Suppressor macrophage treated with lipopolysaccharide for 1 hour (primary cell): ENCODE results near the gene NRP1.

Source experiments
- DNase-seq, 3 donors: peaks; one replicate each; pipeline ENCODE4 v3.0.0-alpha.2; 2020 to 2022

Gene NRP1

DNA sequence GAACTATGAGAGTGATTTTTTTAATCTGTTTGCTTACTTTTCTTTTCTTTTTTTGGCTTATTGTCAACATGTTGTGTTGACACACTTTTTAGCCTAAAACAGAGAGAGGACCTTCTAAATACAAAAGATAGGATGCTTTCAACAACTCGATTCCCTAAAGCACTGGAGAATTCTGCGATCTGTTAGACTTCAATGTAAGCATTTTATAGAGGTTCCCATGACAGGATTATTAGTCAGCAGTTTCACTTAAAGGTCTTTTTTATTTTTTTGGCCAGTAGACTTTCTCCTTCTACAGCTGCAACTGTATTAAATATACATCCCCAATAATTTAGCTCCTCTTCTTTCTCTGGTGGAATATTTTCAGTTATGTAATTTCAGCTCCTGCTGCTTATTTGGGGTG lies 12.7 kb upstream of the NRP1 start:
- DNase-seq: peak in 2 of 3 donors; percentile 57 to 60

GRCh38 chr10:33345236-33345635 lies 10.8 kb upstream of the NRP1 start:
- DNase-seq: no peak

DNA sequence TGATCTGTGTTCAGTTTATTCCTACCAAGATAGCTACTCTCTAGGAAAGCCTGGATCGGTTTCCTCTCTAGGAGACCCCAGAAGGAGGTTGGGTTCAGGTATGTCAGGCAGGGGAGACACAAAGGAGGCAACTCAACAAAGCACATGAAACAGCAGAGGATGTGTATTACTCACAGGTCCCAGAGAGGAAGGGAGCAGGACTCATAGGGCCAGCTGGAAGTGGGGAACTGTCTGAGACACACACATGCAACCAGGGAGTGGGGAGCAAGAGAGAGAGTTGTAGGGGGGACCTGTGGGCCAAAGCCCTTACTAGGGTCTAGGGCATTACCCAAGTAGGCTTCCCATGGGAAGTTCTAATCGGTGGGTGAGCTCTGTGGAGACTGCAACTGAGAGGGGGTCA lies 10.2 kb upstream of the NRP1 start:
- DNase-seq: no peak

DNA sequence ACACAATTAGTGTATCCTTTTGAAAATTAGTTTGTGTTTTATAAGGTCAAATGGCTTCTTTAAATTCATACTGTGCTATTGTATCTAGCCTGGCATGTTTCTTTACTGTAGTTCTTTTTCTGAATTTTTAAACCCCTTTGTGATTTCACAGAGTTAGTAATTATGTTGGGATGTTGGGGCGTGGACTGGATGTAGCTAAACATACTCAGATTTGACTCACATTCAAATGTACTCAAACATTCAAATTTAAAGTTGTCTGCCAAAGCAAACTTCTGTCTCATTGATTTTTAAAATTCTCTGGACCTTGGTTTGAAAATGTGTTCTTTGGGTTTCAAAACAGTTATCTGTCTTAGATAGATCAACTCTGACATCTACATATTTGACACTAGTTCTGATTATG lies 7.2 kb upstream of the NRP1 start:
- DNase-seq: no peak

- peak in 1 of 3 donors; percentile 23 for DNase-seq
Observed at GRCh38 chr10:33337326-33337957, 3.0 kb upstream of the NRP1 start.

DNA sequence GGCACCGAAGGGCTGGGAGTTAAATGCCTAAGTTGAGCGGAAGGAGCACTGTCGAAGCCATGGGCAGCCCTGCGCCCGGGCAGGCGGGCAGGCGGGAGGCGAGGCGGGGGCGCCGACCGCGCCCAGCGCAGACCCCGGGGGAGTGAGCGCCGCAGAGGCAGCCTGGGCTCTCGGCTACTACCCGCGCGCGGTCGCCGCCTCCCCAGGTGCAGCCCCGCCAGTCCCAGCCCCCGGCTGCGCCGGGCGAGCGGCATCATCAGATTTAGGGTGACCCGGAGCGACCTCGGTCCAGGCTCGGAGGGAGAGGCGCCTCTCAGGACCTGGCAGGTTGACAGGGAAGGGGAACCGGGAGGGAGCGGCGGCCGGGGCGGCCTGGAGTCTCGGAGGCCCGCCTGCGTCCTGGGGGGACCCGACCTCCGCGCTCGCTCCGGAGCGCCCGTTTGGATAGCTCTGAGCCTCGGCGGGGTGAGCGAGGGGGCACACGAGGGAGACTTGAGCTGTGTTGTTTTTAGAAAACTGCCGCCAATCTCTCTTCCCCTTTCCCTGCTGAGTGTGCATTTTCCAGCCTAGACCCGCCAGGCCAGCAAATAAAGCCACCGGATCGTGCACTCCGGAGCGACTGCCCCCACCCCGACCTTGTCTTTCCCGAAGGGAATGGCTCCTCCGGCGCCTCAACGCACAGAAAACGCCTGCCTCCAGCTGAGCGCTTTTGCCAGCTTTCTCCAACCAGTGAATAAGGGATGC lies 2.3 kb upstream of the NRP1 start:
- peak; percentile 60 to 64 (median 63) for DNase-seq

DNA sequence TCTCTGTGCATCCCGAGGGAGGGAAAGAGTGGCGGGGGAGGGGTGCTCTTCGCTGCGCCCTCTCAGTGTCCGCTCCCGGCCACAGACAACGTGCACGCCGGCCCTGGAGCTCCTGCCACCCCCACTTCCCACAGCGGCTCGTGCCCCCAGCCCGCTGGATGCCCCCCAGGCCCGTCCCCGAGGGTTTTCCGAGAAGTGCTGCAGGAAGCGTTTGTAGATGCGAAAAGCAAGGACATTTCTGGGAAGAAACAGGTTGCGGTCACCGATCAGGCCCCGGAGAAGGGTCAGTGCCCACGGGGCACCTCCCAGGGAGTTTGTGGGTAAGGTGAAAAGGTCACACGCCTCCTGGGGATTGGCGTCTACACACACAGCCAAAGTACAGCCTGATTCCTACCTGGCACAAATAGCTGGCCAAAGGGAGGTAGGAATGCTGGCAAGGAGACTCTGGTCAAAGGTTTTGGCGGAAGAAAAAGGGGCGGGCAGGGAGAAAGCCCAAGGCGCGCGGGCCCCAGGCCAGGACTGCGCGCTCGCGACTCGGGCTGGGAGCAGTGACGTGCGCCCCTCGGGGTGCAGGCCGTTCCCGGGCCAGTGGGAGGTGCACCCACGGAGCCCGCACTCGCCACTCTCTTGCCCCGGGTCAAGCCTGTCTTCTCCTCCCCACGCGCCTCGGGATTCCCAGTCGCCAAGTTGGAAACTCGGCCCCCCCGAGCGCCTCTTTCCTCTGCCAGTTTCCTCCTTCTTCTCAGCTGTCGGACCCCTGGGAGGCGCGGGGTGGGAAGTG lies 1.5 kb upstream of the NRP1 start:
- peak; percentile 78 to 88 (median 80) for DNase-seq

DNA sequence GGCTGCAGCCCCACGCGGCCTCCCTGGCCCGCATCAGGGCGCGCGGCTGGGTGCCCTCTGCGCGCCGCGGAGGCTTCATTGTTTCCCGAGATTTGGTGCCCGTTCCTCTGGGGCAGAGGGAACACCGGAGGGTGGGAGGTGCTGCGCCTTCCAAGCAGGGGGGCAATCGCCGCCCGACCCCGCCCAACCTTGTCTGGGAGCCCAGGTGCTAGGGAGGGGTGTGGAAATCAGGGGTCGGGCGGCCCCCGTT lies 1.0 kb upstream of the NRP1 start:
- DNase-seq: peak in 2 of 3 donors; percentile 39 to 63

- DNase-seq: peak; percentile 80 to 91 (median 87)
Observed at GRCh38 chr10:33334805-33335550, 511 bp upstream of the NRP1 start.

- peak; percentile 52 to 63 (median 61) for DNase-seq
Observed at GRCh38 chr10:33333260-33334101, 986 bp downstream of the NRP1 start.

DNA sequence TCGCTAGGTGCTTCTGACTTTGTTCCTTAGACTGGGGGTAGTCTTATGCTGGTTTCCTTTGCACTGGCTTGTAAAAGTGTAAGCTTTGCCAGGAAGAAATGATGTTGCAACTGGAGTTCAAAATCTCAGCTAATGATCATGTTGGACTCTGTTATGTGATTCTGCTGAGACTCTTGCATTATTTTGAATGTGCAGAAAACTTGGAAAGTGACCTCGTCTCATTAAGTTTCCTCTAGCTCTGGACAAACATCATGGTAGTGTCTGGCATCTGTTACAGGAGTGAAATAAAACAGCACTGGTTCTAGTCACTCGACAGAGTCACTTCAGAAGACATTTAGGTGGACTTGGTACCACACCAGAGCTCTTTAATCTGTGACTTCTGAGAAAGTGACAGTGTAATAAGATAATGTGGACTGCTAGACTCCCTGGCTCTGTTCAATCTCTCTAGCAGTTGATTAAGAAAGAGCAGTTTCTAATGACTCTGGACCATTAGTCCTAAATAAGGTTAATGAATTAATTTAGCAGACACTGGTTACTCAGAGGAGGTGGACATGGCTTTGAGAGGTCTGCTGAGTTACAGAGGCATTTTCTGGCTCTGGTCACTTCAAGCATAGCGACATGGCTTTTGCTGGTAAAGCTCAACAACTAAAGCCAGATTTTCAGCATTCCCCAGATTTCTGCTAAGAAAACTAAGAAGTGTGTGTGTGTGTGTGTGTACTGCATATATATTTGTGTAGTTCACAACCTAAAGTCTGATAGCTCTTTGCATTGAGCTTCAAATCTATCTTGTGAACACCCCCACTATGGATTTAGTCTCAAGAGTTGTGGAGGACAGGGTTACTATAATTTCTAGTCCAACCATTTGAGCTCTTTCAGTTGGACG lies 2.0 kb downstream of the NRP1 start:
- peak in 1 of 3 donors; percentile 23 for DNase-seq

DNA sequence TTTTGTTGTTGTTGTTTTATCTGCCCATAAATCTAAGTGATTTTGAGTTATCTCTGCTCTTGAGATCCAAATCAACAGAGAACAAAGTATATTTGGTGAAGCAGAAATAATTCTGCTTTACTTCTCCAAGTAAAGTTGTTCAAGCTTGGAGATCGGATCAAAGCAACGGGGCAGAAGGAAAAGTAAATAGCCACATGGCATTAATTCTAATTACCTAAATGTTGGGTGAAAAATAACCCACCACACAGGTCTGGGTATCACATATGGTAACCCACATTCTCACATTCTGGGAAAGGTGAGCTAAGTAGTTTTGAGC lies 3.1 kb downstream of the NRP1 start:
- DNase-seq: no peak

DNA sequence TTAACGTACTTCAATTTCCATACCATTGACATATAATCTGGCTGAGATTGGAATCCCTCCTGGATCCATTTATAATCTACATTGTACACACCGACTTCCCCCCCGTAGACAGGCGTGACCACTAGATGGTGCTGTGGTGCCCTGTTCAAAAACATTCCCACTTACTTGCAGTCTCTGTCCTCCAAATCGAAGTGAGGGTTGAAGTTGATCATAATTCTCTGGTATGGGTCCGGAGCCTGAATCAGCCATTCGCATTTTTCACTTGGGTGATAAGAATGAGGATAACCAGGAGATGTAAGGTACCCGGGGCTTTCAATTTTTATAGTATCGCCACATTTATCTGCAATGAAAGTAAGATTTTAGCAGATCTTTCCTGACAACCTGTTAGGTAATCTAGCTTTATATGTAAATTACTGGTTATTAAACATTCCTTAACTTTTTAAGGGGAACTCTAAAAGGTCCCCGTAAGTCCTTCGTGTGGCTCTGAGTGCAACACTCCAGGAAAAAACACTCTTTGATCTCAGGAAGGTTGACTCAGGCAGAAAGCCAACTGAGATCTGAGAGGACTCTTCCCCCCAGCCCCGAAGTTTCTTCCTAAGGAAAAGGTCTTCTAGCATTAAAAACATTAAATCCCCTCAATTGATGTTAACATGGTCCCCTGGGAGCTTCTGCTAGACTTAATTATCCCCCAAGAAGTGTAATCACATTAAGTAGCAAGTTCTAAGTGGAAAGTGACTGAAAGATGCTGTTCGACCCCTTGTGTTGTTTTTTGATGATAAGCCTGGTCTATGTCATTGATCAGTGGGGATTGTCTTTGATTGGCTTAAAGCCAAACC lies 3.7 kb downstream of the NRP1 start:
- peak; percentile 88 to 90 (median 89) for DNase-seq

DNA sequence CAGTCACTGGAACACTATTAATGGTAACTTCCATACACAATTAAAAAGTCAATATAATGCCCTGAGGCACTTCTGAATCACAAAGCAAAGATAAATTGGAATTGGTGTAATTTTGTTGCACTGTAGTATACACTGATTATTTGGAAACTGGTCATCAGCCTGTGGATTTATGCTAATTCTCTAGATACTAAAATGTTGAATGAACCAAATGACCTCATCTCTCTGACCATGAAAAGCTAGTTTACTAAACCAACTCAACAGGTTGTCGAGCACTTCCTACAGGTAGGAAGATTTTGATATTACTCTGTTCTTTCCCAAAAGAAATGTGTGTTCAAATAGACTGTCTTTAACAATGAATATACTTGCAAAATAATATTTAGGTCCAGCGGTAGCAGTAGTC lies 5.3 kb downstream of the NRP1 start:
- no peak for DNase-seq

DNA sequence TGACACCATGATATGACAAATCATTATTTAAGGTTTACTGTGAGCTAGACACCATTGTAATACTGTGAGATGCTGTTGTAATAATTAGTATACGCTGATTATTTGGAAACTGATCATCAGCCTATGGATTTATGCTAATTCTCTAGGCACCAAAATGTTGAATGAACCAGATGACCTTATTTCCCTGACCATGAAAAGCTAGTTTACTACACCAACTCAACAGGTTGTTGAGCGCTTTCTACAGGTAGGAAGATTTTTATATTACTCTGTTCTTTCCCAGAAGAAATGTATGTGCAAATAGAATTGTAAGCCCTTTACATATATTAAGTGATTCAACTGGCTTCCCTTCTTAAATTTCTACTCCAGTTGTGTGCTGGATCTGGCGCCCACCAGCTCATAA lies 6.2 kb downstream of the NRP1 start:
- DNase-seq: no peak

DNA sequence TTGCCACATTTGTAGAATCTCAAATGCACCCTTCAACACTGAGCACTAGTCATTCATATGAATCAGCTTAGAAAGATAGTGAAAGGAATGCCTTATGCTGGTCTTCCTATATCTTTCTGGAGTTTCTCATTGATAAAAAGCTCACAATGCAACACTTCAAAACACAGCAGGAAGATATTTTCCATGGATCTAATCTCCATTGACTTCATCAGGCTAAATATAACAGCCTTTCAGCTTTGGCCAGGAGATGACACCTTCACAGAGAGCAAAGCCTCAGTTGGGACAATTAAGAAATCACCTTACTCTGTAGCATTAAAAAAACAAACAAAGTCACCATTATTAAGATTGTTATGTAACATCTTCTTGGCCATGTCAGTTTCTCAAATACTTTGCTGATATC lies 6.7 kb downstream of the NRP1 start:
- DNase-seq: peak in 1 of 3 donors; percentile 28

DNA sequence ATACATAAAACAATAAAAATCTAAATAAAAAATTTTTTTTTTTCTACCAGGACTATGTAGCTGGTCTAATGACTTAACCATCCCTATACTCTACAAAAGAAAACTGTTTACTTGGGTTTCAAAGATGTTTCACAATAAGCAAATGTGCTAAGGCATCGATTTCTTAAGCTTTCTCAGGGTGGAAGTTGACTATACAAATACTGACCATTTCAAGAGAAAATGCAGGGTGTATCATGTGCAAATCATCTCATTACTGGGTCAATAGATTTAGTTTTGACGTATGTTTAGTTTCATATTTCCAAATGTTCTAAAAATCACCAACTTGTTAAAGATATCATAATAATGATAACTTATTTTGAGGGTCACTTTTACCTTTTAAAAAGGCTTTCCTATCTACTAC lies 7.5 kb downstream of the NRP1 start:
- DNase-seq: peak in 2 of 3 donors; percentile 35 to 36

DNA sequence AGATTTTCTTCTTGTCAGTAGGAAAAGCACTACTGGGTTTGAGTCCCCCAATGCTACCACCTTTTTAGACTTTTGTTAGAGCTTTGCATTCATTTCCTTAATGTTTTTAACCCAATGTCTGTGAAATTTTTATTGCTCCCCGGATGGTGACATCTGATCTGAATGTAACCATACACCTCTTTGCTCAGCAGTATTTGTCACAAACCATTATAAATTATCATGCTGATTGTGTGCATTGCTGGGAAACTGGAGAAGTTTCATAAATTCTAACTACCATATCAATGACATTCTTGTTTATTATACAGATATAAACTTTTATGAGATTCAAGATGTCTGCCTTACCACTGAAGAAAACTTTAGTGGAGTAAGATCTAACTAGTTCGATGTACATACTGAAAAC lies 8.5 kb downstream of the NRP1 start:
- no peak for DNase-seq

GRCh38 chr10:33323721-33324120 lies 10.7 kb downstream of the NRP1 start:
- DNase-seq: no peak

GRCh38 chr10:33321516-33321915 lies 13.0 kb downstream of the NRP1 start:
- DNase-seq: no peak

GRCh38 chr10:33320288-33320687 lies 14.2 kb downstream of the NRP1 start:
- no peak for DNase-seq
